DMS153 (cell line): Measurements from ENCODE around the gene CDA.

Experiments used
- DNase-seq: peaks from one replicate; lab custom pipeline; 2025; lab: John Stamatoyannopoulos, UW

CDA gene

DNA sequence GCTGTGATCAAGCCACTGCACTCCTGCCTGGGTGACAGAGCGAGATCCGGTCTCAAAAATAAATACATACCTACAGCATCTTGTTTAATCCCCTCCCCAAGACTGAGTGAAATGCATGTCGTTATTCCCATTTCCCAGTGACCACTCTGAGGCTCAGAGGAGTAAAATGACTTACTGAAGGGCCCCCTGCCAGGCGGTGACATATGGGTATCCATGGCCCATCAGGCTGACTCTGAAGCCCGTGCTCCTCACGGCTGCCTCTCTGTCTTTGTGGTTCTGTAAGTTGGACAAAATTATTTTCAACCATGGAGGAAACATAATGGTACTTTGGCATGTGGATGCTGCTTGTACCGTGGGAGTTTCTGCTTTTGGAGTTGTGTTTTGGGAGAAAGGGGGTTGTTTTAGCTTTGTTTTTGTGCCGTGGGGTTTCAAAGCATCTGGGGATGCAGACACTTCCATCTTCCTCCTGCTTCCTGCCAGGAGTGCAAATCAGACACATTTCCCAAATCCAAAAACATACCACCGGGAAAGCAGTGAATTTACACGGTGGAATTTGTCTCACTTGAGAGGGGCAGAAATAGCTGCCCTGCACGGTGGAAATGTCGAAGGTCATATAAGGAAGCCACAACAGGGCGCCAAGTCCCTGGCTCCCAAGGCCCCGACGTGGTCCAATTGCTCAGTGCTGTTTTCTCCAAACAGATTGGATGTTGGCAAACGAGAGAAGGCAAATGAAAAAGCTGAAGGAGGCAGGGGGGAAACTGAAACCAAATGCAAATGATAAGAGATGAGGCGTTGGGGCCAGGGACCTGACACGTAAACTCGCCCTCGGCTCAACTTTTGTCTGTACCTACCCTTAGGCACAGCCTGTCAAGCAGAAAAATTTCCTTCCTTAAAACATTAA lies 27.3 kb downstream of the CDA start:
- DNase-seq, result no peak

DNA sequence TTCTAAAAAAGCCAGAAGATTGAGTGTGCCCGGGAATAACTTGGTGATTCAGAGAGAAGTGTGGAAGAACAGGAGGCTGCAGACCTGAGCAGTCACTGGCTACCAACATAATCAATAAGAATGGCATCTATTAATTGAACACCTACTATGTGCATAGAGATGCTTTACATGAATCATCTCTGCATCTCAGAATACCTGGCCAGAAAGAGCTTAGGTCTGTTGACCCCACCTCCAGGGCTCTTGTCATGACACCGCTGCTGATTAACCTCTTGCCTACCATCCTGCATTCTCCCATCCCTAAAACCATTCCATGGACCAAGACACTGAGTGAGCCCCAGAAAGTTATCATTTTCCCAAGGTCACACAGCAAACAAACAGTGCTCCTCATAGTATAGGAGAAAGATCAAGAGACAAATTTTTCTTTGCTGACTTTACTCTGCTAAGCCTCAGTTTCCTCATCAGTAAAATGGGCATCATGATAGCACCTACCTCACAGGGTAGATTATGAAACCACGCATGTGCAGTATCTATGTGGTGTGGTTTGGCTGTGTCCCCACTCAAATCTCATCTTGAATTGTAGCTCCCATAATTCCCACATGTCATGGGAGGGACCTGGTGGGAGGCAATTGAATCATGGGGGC lies 28.1 kb downstream of the CDA start:
- no peak for DNase-seq

DNA sequence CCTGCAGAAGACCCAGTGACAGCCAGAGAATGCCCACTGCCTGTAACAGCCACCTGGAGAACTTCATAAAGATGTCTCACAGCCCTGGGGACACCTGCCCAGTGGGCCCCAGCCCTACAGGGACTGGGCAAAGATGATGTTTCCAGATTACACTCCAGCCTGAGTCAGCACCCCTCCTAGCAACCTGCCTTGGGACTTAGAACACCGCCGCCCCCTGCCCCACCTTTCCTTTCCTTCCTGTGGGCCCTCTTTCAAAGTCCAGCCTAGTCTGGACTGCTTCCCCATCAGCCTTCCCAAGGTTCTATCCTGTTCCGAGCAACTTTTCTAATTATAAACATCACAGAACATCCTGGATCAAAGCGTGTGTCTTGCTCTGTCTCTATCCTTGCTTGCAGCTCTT lies 29.7 kb downstream of the CDA start:
- no peak for DNase-seq

DNA sequence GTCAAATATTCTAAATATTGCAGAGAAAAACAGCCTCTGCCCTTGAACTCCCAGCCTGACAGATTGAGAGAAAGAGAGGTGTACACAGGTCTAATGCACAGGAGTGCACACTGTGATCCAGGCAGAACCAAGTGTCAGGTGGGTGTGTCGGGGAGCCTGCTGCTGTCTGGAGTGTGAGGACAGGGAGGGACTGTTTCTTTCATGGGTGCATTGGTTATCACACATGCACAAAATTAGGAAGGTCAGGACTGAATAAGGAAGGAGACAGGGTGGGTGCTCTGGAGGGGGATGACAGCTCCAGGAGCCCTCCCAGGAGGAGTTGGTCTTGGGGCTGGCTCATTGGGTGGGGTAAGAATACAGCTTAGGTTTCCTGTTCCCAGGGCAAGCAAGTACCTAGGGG lies 31.1 kb downstream of the CDA start:
- no peak for DNase-seq

DNA sequence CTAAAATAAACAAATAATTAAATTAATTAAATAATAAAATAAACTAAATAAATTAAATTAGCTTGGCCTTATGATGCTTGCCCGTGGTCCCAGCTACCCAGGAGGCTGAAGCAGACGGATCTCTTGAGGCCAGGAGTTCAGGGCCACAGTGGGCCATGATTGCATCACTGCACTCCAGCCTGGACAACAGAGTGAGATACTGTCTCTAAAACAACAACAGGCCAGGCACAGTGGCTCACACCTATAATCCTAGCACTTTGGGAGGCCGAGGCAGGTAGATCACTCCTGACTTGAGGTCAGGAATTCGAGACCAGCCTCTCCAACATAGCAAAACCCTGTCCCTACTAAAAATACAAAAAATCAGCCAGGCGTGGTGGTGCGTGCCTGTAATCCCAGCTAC lies 32.1 kb downstream of the CDA start:
- no peak for DNase-seq

DNA sequence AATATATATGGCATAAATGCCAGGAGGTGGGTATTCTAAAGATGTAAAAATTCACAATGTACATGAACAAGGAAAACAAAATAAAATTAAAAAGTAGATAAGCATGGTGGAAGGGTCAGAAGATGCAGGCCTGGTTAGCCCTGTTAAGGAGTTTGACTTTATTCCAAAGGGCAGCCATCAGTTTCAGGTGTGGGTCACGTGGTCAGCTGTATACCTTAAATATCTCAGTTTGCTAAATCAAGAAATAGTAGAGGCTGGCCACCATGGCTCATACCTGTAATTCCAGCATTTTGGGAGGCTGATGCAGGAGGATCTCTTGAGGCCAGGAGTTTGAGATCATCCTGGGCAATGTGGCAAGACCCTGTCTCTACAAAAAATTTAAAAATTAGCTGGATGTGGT lies 35.8 kb downstream of the CDA start:
- DNase-seq, result no peak

DNA sequence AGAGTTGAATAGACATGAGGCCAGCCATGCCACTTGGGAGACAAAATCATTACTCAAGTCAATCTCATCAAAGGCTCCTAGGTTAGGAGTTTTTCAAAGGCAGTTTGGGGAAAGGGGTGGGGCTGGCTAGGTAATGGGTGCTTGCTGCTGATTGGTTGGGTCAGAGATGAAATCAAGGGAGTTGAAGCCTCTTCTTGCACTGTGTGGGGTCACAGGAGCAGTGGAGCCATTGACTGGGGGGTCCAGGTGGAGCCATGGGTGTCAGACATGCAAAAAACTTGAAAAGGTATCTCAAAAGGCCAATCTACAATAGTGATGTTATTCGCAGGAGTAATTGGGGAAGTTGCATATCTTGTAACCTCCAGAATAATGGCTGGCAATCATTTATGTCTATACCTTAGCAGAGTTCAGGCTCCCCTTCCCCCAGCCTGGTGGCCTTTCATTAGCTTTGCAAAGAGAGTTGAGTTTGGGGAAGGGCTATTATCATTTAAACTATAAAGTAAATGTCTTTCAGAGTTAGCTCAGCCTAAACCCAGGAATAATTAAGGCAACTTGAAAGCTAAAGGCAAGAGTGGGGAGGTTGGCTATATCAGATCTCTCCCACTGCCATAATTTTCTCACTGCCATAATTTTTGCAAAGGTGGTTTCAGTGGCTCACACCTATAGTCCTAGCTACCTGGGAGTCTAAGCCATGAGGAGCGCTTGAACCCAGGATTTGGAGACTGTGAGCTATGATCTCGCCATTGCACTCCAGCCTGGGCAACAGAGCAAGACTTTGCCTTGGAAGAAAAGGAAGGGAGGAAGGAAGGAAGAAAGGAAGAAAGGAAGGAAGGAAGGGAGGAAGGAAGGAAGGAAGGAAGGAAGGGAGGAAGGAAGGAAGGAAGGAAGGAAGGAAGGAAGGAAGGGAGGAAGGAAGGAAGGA lies 36.5 kb downstream of the CDA start:
- no peak for DNase-seq

DNA sequence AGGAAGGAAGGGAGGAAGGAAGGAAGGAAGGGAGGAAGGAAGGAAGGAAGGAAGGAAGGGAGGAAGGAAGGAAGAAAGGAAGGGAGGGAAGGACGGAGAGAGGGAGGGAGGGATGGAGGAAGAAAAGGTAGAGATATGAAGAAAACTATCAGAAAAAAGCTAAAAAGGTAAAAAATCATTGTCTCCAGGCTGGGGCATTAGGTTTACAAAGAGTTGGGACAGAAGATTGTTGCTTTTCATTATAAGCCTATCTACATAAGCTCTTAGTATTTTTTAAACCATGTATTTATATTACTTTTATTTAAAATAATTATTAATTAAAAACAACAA lies 37.2 kb downstream of the CDA start:
- DNase-seq, result no peak

DNA sequence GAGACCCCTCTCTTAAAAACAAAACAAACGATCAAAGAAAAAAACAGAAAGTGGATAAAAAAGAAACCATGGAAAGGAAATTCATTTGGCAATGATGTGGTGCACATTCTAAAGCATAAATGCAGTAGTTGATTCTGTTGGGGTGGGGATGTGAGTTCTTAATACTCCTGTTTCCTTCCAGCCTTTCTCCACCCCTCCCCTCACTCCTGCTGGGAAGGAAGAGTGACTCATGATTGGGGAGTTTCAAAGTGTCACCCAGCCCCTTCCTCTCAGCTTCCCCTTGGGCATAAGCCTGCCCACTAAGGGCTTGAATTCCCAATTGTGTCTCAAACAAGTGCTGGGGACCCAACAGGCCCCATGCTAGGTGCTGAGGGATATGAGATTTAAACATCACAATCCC lies 37.6 kb downstream of the CDA start:
- DNase-seq, result no peak

DNA sequence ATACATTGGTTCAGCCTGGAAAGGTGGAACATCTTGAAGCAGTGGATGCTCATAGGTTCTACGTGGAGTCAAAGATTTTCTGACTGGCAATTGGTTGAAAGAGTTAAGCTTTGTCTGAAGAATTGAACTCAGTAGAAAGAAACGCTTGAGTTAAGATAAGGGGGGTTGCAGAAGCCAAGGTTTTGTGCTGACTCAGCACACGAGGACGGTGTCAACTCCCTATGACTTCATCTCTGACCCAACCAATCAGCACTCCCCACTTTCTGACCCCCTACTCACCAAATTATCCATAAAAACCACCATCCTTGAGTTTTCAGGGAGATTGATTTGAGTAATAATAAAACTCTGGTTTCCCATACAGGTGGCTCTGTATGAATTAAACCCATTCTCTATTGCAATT lies 41.8 kb downstream of the CDA start:
- DNase-seq, result no peak

DNA sequence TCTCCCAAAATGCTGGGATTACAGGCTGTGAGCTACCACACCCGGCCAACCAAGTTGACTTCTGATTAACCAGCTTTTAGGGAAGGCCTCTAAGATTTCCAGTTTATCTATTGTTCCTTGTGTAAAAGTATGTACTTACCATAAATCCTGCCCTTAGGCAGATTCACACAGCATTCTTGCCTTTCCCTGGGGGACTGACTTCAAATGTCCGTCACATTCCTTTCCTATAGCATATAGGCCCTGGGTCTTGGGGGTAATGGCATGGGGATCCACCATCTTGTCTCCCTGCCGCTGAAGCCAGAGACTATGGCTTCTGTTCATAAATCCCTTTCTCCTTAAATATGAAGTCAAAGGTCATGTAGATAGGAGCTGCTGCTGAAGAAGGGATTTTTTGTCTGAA lies 43.5 kb downstream of the CDA start:
- DNase-seq, result no peak

DNA sequence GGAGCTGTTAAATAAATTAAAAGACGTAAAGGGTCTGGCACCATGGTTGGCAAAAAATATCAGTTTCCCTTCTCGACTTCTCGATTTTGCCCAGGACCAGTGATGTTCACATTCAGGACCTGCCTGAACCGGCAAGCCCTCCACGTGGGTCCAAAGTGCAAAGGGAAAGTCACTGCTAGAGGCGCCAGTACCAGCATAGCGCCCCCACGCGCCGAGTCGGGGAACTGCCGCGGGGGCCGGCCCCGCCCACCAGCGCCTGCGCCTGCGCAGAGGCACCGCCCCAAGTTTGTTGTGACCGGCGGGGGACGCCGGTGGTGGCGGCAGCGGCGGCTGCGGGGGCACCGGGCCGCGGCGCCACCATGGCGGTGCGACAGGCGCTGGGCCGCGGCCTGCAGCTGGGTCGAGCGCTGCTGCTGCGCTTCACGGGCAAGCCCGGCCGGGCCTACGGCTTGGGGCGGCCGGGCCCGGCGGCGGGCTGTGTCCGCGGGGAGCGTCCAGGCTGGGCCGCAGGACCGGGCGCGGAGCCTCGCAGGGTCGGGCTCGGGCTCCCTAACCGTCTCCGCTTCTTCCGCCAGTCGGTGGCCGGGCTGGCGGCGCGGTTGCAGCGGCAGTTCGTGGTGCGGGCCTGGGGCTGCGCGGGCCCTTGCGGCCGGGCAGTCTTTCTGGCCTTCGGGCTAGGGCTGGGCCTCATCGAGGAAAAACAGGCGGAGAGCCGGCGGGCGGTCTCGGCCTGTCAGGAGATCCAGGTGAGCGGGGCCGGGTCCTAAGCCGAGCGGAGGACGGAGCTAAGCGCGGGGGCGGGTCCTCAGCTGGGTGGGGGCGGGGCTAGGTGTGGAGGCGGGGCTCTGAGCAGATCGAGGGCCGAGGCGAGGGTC lies 44.5 kb downstream of the CDA start, which contains the start of gene PINK1:
PINK1 (plus strand) TSS at position 269 of the 875 bp plus-strand sequence; CDS start at position 360, 91 bp downstream.
- peak; percentile 70 for DNase-seq

DNA sequence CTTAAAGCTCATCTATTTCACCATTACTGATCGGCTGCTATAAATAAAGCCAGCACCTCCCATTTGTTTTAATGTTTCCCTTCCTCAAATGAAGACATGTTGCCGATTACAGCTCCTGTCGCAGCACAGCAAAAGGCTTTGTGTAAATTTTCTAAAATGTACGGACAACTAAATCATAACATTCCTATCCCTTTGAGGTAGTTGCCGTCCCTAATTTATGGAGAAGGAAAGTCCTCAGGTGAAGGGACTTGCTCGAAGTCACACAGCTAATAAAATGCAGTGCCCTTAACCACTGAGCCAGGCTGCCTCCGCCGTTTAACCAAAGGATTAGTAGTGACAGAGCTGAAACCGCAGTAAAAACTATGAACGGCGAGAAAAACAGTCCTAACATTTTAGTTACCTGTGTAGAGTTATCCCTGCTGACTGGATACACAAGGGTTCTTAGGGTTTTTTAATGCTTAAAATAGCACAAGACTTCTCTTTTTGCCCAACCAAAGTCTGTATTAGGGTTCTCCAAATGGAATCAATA lies 45.2 kb downstream of the CDA start:
- DNase-seq, result no peak

DNA sequence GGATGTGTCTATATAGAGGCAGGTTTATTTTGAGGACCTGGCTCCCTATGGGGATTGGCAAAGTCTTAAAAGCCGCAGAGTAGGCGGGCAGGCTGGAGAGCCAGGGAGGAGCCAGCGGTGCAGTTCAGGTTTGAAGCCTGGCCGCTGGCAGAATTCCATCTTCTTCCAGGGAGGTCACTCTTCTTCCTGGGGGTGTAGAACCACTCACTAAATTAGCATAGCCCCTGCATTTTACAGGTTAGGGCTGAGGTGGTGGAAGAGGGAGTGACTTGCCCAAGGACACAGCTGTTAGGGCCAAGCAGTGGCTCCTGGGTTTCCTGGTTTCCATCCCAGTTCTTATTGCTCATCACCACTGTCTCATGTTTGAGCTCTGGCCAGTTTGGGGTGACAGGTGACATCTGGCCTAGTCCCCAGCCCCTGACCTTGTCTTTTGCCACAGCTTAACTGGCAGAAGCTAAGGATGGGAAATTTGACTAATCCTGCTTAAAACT lies 45.7 kb downstream of the CDA start:
- peak; percentile 48 for DNase-seq

DNA sequence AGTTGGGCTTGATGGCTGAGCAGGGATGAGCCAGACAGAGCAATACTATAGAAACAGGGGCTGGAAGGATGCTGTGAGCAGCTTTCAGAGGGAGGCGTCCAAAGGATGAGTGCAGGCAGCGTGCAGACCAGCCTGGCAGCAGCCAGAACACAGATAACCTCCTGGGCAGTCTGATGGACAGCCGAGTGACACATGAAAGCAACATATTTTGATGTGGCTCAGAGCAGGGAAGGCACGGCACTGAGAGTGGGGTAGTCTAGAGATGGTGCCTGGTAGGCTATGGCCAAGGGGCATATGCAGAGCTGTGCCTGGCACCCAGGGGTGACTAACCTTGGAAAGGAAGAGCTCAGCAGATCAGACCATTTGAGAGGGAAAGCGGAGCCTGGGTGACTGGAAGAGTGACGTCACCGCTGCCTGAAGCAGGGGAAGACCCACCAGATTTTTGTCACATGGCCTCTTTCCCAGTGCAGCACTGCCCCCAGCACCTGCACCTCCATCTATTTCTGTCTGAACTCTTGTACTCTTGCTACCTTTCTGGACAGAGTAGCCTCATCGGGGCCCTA lies 48.0 kb downstream of the CDA start:
- no peak for DNase-seq

DNA sequence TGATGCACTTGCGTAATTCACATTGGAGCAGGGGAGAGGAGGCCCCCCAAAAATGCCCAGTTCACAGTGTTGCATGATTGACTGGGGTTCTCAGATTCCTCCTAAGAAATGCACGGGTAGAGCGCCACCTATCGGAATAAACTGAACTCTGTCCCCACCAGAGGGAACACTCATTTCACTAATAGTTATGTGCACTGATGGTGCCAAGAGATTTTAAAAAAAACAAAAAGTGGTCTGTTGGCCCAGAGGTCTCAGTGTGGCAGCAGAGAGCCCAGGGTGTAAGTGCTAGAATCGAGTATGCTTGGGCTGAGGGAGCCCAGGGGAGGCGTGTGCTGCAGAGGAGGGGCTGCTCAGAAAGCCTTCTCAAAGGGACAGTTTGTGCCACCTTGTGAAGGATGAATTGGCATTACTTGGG lies 51.3 kb downstream of the CDA start:
- no peak for DNase-seq

DNA sequence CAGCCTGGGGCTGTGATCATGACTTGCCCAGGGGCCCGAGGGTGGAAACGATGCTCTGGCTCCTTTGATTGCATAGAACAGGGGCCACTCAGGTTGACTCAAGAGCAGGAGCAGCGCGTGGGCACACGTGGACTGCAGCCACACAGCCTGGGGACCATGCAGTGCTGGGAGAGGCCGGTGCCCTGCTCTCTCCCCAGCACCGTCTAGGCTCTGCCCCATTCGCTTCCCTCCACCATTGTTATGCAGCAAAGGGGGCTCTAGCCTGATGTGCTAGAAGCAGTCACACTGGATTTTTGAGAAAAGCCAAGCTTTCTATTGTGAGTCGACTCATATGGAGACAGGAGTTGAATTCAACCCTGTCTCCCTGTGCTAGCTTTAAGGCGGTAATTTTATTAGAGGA lies 53.1 kb downstream of the CDA start:
- no peak for DNase-seq

DNA sequence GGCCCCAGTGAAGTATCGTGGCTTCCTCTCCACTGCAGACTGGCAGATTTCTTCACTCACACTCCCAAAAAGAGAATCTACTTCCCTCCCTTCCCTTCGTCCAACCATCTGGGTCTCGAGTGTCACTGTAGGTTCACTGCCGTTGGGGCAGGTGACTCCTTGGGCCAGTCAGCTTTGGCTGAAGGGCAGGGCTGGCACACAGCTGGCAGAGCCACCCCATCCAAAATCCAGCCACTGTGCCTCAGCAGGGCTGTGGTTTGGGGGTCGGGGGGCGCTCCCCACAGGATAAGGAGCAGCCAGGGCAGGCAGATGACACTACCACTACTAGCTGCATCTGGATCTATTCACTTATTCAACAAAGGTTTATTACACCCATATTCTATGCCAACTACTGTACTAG lies 54.2 kb downstream of the CDA start:
- DNase-seq, result no peak

DNA sequence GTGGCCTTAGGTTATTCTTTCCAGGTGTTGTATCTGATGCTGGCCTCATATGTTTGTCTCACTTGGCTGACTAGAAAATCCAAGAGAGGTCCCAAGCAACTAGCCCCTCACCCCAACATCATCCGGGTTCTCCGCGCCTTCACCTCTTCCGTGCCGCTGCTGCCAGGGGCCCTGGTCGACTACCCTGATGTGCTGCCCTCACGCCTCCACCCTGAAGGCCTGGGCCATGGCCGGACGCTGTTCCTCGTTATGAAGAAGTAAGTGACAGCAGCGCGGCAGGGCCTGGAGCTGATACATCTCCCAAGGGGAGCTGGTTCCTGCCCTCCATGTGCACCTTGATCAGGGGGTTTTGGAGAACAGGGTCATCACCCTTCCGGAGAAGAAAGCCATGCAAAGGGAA lies 55.5 kb downstream of the CDA start:
- no peak for DNase-seq

DNA sequence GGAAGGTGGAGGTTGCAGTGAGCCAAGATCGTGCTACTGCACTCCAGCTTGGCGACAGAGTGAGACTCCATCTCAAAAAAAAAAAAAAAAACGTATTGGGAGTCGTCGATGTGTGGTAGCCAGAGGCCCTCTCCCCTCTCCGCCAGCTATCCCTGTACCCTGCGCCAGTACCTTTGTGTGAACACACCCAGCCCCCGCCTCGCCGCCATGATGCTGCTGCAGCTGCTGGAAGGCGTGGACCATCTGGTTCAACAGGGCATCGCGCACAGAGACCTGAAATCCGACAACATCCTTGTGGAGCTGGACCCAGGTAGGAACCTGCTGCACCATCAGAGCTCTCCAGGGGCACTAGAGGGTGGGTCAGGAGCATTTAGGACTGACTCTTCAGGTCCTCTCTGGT lies 56.5 kb downstream of the CDA start:
- DNase-seq, result no peak

DNA sequence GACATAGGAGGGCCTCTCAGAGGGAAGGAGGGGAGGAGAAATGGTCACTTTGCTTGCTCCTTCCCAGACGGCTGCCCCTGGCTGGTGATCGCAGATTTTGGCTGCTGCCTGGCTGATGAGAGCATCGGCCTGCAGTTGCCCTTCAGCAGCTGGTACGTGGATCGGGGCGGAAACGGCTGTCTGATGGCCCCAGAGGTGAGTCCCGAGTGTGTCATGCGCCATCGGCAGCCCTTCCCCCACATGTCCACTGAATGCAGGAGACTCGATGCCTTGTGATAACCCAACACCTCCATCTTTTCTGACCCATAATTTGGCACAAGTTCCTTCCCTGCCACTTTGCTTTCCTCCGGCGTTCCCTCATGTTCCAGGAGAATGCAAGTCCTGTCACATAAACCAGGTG lies 59.5 kb downstream of the CDA start:
- no peak for DNase-seq
